Stimulated activated CD4-positive, alpha-beta T cell treated with anti-CD3 and anti-CD28 coated beads, Interleukin-15, amount 100 ng/mL, for 48 hours (primary cell): ENCODE measurements around the gene RPL31.
A peak's percentile ranks its signal among the peaks of the same experiment; 100 is the strongest.

ENCODE experiments used
- DNase-seq, 2 donors: peaks; one replicate each; pipeline ENCODE4 v3.0.0-alpha.2; 2020; ENCODE audit warnings: low read depth in 2 of 2

Gene RPL31

DNA sequence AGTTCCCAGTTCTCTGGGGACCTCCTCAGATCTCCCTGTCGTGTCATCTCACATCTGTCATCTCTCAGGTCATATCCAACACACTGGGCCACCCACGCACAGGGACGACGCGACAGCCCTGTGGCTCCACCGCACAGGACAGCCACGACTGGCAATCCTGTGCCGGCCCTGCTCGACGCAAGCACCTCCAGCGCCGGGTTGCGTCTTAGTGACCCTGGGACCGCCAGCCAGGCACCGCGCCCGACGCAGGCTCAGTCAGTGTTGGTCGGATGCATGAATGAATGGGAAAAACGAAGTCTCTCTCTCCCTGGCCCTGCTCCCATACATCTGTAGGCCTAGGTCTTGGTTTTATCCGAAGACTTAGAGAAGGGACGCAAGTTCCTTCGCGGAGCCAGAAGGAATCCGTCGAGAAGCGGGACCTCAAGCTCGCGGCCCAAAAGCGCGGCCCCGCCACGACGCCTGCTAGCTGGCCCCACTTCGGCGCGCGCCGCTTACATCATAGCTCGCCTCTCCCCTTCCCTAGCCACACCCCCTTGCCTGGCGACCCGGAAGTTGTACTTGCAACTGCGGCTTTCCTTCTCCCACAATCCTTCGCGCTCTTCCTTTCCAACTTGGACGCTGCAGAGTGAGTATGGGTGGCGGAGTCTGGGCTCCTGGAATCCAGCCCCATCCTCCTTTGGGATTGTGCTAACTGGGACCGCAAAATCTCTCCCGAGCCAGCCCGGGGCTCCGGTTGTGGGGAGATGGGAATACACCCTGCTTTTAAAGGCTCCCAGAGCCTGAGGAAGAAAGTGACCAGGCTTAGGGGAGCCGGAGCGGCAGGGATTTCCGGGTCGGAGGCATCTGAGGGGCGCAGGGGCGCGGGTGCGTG is at the start of gene RPL31:
Gene RPL31, plus strand, starts transcription at position 599 of the 871 bp plus-strand sequence. CDS start 413 bp downstream, outside the sequence.
- DNase-seq, result peak; percentile 95 to 97

- DNase-seq, result no peak
Measured at GRCh38 chr2:100952512-100952911, 49.6 kb upstream of the RPL31 start.

DNA sequence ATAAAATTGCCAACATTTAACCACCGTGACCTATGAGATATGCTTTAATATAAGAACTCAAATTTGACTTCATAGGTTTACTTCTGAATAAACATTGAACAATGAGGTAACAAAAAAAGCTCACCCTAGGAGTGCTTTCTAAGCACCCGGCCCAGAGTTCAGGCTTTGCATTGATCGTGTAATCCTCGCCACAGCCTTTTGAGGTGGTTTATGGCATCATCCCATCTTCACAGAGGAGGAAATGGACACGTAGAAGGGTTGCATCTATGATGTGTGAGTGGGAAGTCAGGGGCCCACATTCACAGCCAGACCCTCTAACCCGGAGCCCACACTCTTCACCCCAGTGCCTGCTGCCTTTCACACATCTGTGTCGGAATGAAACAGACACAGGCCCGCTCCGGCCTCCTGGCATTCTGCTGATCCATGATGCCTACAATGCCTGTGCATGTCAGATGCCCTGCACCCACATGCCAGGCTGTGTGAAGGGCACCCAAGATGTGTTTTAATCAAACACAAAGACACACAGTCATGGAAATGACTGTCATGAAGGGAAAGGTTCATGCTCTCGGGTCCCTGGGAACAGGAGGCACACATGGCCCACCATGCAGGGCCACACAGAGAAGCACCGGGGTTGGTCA is 48.6 kb upstream of the RPL31 start:
- DNase-seq, result no peak

DNA sequence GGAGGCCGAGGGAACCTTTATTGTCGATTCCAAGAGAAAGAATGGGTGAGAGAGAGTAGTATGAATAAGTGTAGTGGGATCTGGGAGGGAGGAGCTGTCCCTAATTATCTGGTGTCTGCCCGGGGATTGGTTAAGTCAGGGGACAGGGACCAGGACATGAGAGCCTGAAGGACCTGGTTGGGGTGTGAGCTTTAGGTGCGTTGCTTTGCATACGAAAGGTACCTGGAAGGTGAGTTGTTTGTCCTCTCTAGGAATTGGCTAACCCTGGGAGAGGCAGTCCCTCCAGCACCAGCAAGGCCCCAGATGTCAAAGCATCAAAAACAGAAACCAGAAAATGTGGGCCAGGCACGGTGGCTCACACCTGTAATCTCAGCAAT is 48.1 kb upstream of the RPL31 start:
- no peak for DNase-seq

GRCh38 chr2:100955226-100955625 is 46.9 kb upstream of the RPL31 start:
- no peak for DNase-seq

- DNase-seq, result no peak
Measured at GRCh38 chr2:100956081-100956480, 46.0 kb upstream of the RPL31 start.

GRCh38 chr2:100957996-100958653 is 44.0 kb upstream of the RPL31 start:
- DNase-seq, result no peak

- no peak for DNase-seq
Measured at GRCh38 chr2:100959225-100959880, 42.7 kb upstream of the RPL31 start.

GRCh38 chr2:100960688-100961087 is 41.4 kb upstream of the RPL31 start:
- DNase-seq, result no peak

DNA sequence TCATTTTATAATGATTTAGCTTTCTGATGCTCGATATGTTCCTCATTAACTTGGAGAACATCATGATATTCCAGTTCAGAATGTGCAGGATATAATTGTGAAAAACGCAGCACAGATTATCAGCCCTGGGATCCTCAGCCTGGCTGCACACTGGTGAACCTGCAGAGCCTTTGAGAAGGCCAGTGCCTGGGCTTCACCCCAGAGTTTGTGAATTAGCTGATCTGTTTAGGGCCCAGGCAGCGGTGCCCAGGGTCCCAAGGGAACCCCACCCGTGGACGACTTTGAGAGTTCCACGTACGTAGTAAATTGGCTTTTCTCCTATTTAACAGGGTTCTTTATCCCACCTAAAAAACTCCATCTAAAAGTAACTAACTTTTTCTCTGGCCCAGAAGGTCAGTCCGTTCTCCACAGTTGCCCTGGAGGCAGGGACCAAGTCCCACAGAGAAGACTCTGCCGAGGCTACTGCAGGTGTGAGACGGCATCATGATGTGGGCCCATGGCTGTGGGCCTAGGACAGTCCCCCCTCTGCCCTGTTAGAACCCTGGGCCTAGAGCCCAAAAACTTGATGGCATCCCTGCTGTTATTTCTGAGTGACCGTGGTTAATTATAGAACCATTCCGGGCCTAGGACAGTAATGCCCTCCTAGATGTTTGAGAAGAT is 39.6 kb upstream of the RPL31 start:
- DNase-seq, result no peak

GRCh38 chr2:100963026-100963375 is 39.1 kb upstream of the RPL31 start:
- no peak for DNase-seq

GRCh38 chr2:100964222-100964621 is 37.9 kb upstream of the RPL31 start:
- no peak for DNase-seq

GRCh38 chr2:100964681-100965169 is 37.4 kb upstream of the RPL31 start:
- no peak for DNase-seq

- no peak for DNase-seq
Measured at GRCh38 chr2:100965596-100965995, 36.5 kb upstream of the RPL31 start.

GRCh38 chr2:100967716-100968115 is 34.4 kb upstream of the RPL31 start:
- no peak for DNase-seq

DNA sequence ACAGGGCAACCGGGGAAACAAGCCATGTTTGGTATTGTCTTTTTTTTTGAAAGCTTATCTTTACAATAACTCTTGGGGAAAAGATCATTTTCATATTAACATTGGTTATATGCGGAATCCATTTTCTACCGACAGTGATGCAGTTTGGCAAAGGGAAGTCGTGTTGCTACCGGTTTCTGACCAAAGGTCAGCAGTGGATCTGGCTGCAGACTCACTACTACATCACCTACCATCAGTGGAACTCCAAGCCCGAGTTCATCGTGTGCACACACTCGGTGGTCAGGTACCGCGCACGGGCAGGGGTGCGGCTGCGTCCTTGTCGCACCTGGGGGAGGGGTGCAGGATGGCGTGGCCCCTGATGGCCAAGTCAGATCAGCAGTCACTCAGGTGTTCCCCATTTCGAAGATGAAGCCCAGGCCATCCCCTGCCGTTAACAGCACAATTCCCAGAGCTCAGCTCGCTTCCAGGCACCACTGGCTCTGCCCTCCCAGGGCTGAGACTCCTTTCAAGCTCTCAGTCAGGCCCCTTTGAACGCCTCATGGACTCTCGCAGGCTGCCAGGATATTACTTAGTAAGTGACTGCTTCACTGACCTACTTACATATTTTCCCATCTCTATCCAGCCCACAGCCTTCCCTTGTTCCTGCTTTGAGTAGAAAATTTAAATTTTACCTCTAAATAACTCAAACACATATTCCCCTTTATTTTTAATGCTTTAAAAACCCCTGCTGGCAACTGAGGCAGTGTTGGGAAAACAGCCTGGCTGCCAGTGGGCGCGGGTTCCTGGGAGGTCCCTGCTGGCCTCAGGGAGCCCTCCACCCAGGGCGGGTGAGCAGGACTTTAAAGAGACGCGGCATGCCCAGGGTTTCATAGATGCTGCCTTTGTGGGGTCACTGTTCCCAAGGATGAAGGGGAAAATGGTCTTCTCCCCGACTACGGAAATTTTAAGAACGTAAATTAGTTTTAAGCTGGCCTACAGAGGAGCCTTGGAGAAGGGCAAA is 33.6 kb upstream of the RPL31 start:
- DNase-seq, result no peak

DNA sequence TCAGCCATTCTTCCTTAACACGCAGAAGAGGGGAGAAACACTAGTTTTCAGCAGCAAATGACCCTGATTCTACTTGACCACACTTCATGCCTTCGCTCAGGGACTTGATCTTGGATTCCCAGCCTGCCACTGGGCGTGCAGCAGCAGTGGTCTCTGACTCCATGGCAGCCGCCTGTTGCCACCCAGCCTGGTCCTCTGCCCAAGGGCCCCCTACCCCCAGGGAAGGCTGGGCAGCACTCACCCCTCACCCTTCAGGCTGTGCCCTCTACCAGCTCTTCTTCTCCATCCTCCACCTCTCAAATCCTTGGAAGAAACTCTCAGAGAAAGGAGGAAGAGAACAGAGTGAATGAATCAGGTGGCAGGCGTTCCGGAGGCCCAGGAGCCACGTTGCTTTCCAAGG is 32.1 kb upstream of the RPL31 start:
- no peak for DNase-seq

GRCh38 chr2:100971221-100971620 is 30.9 kb upstream of the RPL31 start:
- no peak for DNase-seq

- no peak for DNase-seq
Measured at GRCh38 chr2:100972452-100972851, 29.6 kb upstream of the RPL31 start.
